ENCODE data around the gene SH2D6.

Gene SH2D6

GRCh38 chr2:85418132-85419008 is at the start of gene SH2D6:
TSS of gene SH2D6 (plus strand) at chr2:85418714. CDS start at chr2:85429466, 10,752 bp downstream.
- TF ChIP-seq CTCF (IDR thresholded peaks at IDR 0.05; ENCODE audit: extremely low read depth, missing control alignments): no peak
- DNase-seq (ENCODE audit: low spot score): peak; percentile 92

- no peak for TF ChIP-seq CTCF (IDR thresholded peaks at IDR 0.05; ENCODE audit: extremely low read depth, missing control alignments)
- DNase-seq (ENCODE audit: low spot score): no peak
These were observed 49.6 kb upstream of the SH2D6 start for GRCh38 chr2:85368921-85369320.

- TF ChIP-seq CTCF (IDR thresholded peaks at IDR 0.05; ENCODE audit: extremely low read depth, missing control alignments): no peak
- no peak for DNase-seq (ENCODE audit: low spot score)
These were observed 49.0 kb upstream of the SH2D6 start for GRCh38 chr2:85369500-85369899.

GRCh38 chr2:85371045-85371444 is 47.5 kb upstream of the SH2D6 start:
- no peak for TF ChIP-seq CTCF (IDR thresholded peaks at IDR 0.05; ENCODE audit: extremely low read depth, missing control alignments)
- no peak for DNase-seq (ENCODE audit: low spot score)

- no peak for DNase-seq (ENCODE audit: low spot score)
- no peak for TF ChIP-seq CTCF (IDR thresholded peaks at IDR 0.05; ENCODE audit: extremely low read depth, missing control alignments)
These were observed 42.0 kb upstream of the SH2D6 start for GRCh38 chr2:85376291-85377065.

GRCh38 chr2:85377083-85377482 is 41.4 kb upstream of the SH2D6 start:
- no peak for TF ChIP-seq CTCF (IDR thresholded peaks at IDR 0.05; ENCODE audit: extremely low read depth, missing control alignments)
- no peak for DNase-seq (ENCODE audit: low spot score)

GRCh38 chr2:85378257-85378656 is 40.3 kb upstream of the SH2D6 start:
- TF ChIP-seq CTCF (IDR thresholded peaks at IDR 0.05; ENCODE audit: extremely low read depth, missing control alignments): no peak
- no peak for DNase-seq (ENCODE audit: low spot score)
